Tibial artery (tissue), 4 donors: Measurements from ENCODE around the gene ZNF592.

Experiments used
- DNase-seq, 2 donors: peaks; one replicate each; pipeline ENCODE4 v3.0.0-alpha.2; 2019
- H3K27ac ChIP-seq, 2 donors: fragments of 200-600 bp; sonication (generic) in 1 of 2; 1 replicate in 1 of 2; 2 replicates in 1 of 2; pipeline ENCODE4 v1.5.1; 2018 to 2019; ENCODE audit warnings: mild to moderate bottlenecking in 1 of 2
- H3K27me3 ChIP-seq, 2 donors: fragments of 200-600 bp; sonication (generic) in 1 of 2; one replicate each; pipeline versions ENCODE4 v1.5.1 to v1.6.0; 2016 to 2019
- H3K36me3 ChIP-seq, 3 donors: fragments of 200-600 bp; sonication (generic) in 2 of 3; one replicate each; pipeline ENCODE4 v1.5.1; 2016 to 2019; ENCODE audit warnings: mild to moderate bottlenecking in 2 of 3
- H3K4me1 ChIP-seq, 4 donors: fragments of 200-600 bp; sonication (generic) in 2 of 4; 1 replicate in 3 of 4; 2 replicates in 1 of 4; pipeline ENCODE4 v1.5.1; 2016 to 2019
- H3K4me3 ChIP-seq, 2 donors: fragments of 200-600 bp; sonication (generic) in 1 of 2; 1 replicate in 1 of 2; 2 replicates in 1 of 2; pipeline ENCODE4 v1.5.1; 2018 to 2019; ENCODE audit warnings: mild to moderate bottlenecking in 2 of 2
- H3K9me3 ChIP-seq, 3 donors: fragments of 200-600 bp; sonication (generic) in 1 of 3; one replicate each; pipeline ENCODE4 v1.5.1; 2016 to 2019
- intact Hi-C: fragments of 100-400 bp; cut with DNase I; formaldehyde crosslinking; loops from one replicate; pipeline ENCODE4 v1.15.0; 2023; ENCODE audit warnings: low total_unique reads
- TF ChIP-seq, protein P1 (sequence below), 2 experiments: fragments of 200-600 bp in 1 of 2; fragments of 450-650 bp in 1 of 2; IDR thresholded peaks; one replicate each; pipeline ENCODE4 v1.5.1; 2017 to 2019; ENCODE audit warnings: antibody characterized with exemption in 2 of 2, mild to moderate bottlenecking in 1 of 2, moderate library complexity in 1 of 2

Gene ZNF592

DNA sequence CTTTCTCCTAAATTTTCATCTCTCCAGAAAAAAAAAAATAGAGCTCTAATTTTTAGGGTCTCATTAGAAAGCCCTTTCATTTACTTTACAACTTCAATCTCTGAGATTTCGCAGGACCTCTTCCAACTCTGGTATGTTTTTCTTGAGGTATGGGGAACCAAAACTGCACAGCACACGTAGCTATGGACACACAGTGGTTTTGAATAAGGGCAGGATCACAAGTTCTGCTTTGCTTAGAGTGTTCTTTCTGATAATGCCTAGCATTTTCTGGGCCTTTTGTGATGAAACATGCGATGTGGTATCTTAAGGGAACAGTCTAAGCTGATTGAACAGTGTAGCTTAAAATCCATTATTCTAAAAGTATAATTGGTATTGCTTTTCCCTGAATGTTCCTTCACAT lies 25.3 kb downstream of the ZNF592 start:
- H3K4me3 ChIP-seq = no peak overlapping the region
- no peak for DNase-seq
- H3K27ac ChIP-seq = no peak overlapping the region
- TF ChIP-seq, protein P1, sequence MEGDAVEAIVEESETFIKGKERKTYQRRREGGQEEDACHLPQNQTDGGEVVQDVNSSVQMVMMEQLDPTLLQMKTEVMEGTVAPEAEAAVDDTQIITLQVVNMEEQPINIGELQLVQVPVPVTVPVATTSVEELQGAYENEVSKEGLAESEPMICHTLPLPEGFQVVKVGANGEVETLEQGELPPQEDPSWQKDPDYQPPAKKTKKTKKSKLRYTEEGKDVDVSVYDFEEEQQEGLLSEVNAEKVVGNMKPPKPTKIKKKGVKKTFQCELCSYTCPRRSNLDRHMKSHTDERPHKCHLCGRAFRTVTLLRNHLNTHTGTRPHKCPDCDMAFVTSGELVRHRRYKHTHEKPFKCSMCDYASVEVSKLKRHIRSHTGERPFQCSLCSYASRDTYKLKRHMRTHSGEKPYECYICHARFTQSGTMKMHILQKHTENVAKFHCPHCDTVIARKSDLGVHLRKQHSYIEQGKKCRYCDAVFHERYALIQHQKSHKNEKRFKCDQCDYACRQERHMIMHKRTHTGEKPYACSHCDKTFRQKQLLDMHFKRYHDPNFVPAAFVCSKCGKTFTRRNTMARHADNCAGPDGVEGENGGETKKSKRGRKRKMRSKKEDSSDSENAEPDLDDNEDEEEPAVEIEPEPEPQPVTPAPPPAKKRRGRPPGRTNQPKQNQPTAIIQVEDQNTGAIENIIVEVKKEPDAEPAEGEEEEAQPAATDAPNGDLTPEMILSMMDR (IDR thresholded peaks at IDR 0.05) = no peak
- peaks cover 0 to 29% (median 13%) of the 10 kb centered on the region in 4 donors for H3K4me1 ChIP-seq
- no peaks in the 10 kb centered on the region for H3K9me3 ChIP-seq
- intact Hi-C loops = no loop called here
- no peaks in the 10 kb centered on the region for H3K27me3 ChIP-seq
- peaks cover 6 to 29% (median 15%) of the 10 kb centered on the region in 3 donors for H3K36me3 ChIP-seq

DNA sequence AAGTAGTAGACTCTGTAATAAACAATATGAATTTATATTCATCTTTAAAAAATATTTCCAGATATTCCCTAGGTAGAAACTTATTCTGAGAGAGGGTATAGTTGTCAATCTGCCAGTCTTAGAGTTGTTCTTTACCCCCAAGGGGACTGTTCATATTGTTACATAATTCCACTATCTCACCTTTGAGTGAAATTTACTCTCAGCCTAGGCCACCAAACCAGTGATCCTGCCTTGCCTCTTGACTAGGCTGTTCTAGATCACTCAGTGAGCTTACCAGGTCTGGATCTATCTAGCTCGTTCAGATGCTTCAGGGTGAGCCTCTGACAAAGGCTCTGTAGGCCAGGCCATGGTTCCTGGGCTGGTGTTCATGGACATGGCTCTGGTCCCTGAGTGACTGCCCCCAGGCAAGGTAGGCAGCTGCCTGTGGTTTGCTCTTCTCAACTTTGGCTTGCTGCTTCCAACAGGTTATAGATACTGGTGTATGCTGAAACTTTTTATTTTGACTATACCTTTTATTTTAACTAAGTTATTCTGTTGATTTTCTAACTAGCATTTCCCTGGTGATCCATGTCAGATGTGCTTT lies 27.6 kb downstream of the ZNF592 start:
- TF ChIP-seq, protein P1 (IDR thresholded peaks at IDR 0.05) = no peak

DNA sequence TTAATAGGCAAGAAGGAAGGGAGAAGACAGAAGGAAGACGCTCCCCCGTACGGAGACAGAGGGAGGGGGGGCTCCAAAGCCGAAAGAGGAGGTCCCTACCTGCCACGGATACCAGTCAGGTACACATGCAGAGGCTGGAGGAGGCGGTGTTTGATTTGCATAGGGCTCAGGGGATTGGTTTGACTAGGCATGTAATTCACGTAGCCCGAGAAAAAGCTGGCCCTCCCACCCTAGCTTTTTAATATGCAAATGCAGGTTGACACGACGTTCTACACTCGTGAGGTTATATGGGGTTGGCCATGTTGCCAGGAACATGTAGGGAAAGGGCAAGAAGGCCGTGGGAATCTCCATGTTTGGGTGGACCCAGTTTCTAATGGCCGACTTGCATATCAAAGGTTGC lies 29.8 kb downstream of the ZNF592 start:
- H3K4me3 ChIP-seq = no peak overlapping the region
- H3K36me3 ChIP-seq = peaks cover 5 to 36% (median 14%) of the 10 kb centered on the region in 3 donors
- no peaks in the 10 kb centered on the region for H3K9me3 ChIP-seq
- H3K27ac ChIP-seq = no peak overlapping the region
- peaks cover 0 to 31% (median 11%) of the 10 kb centered on the region in 4 donors for H3K4me1 ChIP-seq
- DNase-seq = no peak
- intact Hi-C loops = no loop called here
- H3K27me3 ChIP-seq = no peaks in the 10 kb centered on the region
- TF ChIP-seq, protein P1 (IDR thresholded peaks at IDR 0.05) = no peak

More for the DNA sequence above, 27.6 kb downstream of the ZNF592 start:
- no peaks in the 10 kb centered on the region for H3K9me3 ChIP-seq
- no peak overlapping the region for H3K4me3 ChIP-seq
- no peaks in the 10 kb centered on the region for H3K27me3 ChIP-seq
- peaks cover 0 to 19% (median 7%) of the 10 kb centered on the region in 3 donors for H3K36me3 ChIP-seq
- intact Hi-C loops = no loop called here
- H3K27ac ChIP-seq = no peak overlapping the region
- no peak for DNase-seq
- H3K4me1 ChIP-seq = peaks cover 0 to 40% (median 11%) of the 10 kb centered on the region in 4 donors

DNA sequence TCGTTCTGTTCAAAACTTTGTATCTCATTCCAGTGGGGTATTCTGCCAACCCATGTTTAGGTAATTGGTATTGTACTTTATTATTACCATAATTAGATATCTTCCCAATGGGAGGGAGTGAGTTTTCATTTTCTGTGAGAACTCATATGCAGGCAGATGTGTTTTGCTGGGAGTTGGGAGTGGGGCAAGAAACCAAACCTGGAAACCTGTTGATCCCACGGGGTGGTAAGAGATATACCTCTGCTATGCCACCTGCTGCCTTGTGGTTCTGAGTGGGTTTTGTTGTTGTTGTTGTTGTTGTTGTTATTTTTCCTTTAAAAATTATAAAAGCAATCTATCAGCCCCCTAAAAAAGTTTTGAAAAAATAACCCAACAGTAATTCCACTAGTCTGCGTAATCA lies 32.1 kb downstream of the ZNF592 start:
- H3K27me3 ChIP-seq = no peaks in the 10 kb centered on the region
- intact Hi-C loops = no loop called here
- peaks cover 0 to 37% (median 16%) of the 10 kb centered on the region in 4 donors for H3K4me1 ChIP-seq
- TF ChIP-seq, protein P1 (IDR thresholded peaks at IDR 0.05) = no peak
- no peak for DNase-seq
- H3K9me3 ChIP-seq = no peaks in the 10 kb centered on the region
- H3K27ac ChIP-seq = no peak overlapping the region
- peaks cover 21 to 50% (median 35%) of the 10 kb centered on the region in 3 donors for H3K36me3 ChIP-seq
- no peak overlapping the region for H3K4me3 ChIP-seq

DNA sequence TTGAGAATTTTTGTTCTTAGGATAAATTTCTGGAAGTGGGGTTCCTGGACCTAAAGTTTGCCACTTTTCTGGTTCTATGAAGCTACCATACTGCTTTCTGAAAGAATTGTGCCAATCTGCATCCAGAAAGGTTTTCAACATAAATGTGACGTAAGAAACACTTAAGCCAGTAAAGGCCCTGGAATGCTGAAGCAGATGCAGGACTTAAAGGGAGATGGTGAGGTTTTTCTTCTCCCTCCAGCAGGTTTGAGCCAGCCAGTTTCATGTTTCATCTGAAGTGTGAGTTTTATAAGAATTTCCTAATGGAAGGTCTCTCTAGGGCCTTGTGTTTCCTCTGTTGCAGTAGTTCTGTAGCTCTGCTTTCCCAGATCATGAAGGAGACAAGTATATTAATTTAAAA lies 33.1 kb downstream of the ZNF592 start:
- H3K9me3 ChIP-seq = no peaks in the 10 kb centered on the region
- peaks cover 21 to 52% (median 35%) of the 10 kb centered on the region in 3 donors for H3K36me3 ChIP-seq
- intact Hi-C loops = no loop called here
- TF ChIP-seq, protein P1 (IDR thresholded peaks at IDR 0.05) = no peak
- no peak for DNase-seq
- no peaks in the 10 kb centered on the region for H3K27me3 ChIP-seq
- no peak overlapping the region for H3K27ac ChIP-seq
- H3K4me1 ChIP-seq = peaks cover 0 to 42% (median 18%) of the 10 kb centered on the region in 4 donors
- no peak overlapping the region for H3K4me3 ChIP-seq
